ENCODE measurements around the gene JCAD. TPM values are rescaled to one million over a fixed set of nuclear protein-coding genes. Genes with fewer than 3 reads are reported as not detected.

Gene JCAD
- total RNA-seq, 1 donor = 2.3 TPM

GRCh38 chr10:30042820-30043219 is 16.6 kb downstream of the JCAD start:
- no peak overlapping the region for H3K4me3 ChIP-seq (ENCODE audit: low read depth, low read length)
- no peak for TF ChIP-seq CTCF (IDR thresholded peaks at IDR 0.05; ENCODE audit: insufficient read depth, low read length)
- DNase-seq (ENCODE audit: low read depth) = no peak

- DNase-seq (ENCODE audit: low read depth) = no peak
- TF ChIP-seq CTCF (IDR thresholded peaks at IDR 0.05; ENCODE audit: insufficient read depth, low read length) = no peak
Measured at GRCh38 chr10:30041196-30042105, 17.9 kb downstream of the JCAD start.

GRCh38 chr10:30040597-30040996 is 18.8 kb downstream of the JCAD start:
- DNase-seq (ENCODE audit: low read depth) = no peak
- H3K4me3 ChIP-seq (ENCODE audit: low read depth, low read length) = no peak overlapping the region
- TF ChIP-seq CTCF (IDR thresholded peaks at IDR 0.05; ENCODE audit: insufficient read depth, low read length) = no peak

More at GRCh38 chr10:30041196-30042105, 17.9 kb downstream of the JCAD start:
- H3K4me3 ChIP-seq (ENCODE audit: low read depth, low read length) = no peak overlapping the region

- no peak for DNase-seq (ENCODE audit: low read depth)
- TF ChIP-seq CTCF (IDR thresholded peaks at IDR 0.05; ENCODE audit: insufficient read depth, low read length) = no peak
- no peak overlapping the region for H3K4me3 ChIP-seq (ENCODE audit: low read depth, low read length)
Measured at GRCh38 chr10:30039988-30040387, 19.4 kb downstream of the JCAD start.

GRCh38 chr10:30039567-30039966 is 19.8 kb downstream of the JCAD start:
- TF ChIP-seq CTCF (IDR thresholded peaks at IDR 0.05; ENCODE audit: insufficient read depth, low read length) = no peak
- no peak overlapping the region for H3K4me3 ChIP-seq (ENCODE audit: low read depth, low read length)
- no peak for DNase-seq (ENCODE audit: low read depth)

- no peak for DNase-seq (ENCODE audit: low read depth)
- TF ChIP-seq CTCF (IDR thresholded peaks at IDR 0.05; ENCODE audit: insufficient read depth, low read length) = no peak
- H3K4me3 ChIP-seq (ENCODE audit: low read depth, low read length) = no peak overlapping the region
Measured at GRCh38 chr10:30038781-30039536, 20.4 kb downstream of the JCAD start.

Measured in fibroblast of the aortic adventitia (primary cell).